AML-193 (cell line): ENCODE results near the gene TOP1.
A peak's percentile ranks its signal among the peaks of the same experiment; 100 is the strongest.
"Not testable (repeated sequence)": the region's sequence is repeated elsewhere in the genome, so short reads cannot be mapped to it uniquely, and the experiment has no call there.

Experiments used
- DNase-seq, 2 experiments: peaks; one replicate each; lab custom pipeline; 2025; lab: John Stamatoyannopoulos, UW

Gene TOP1

GRCh38 chr20:41094353-41095055 lies 65.9 kb downstream of the TOP1 start:
- no peak for DNase-seq

- DNase-seq, result peak; percentile 49 to 74
Observed at GRCh38 chr20:41095110-41095969, 66.7 kb downstream of the TOP1 start.

GRCh38 chr20:41098703-41099250 lies 70.2 kb downstream of the TOP1 start:
- peak; percentile 22 to 37 for DNase-seq

- no peak for DNase-seq
Observed at GRCh38 chr20:41100001-41100480, 71.4 kb downstream of the TOP1 start.

- DNase-seq, result no peak
Observed at GRCh38 chr20:41101660-41102059, 73.0 kb downstream of the TOP1 start.

- DNase-seq, result no peak
Observed at GRCh38 chr20:41108531-41108930, 79.9 kb downstream of the TOP1 start.

DNA sequence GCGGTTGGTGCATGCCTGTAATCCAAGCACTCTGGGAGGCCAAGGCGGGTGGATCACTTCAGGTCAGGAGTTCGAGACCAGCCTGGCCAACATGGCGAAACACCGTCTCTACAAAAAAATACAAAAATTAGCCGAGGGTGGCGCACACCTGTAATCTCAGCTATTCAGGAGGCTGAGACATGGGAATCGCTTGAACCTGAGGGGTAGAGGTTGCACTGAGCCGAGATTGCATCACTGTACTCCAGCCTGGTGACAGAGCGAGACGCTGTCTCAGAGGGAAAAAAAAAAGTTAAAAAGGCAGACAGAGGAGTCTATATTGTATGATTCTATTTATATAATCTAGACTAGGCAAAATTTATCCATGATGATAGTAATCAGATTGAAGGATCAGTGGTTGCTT lies 81.4 kb downstream of the TOP1 start:
- no peak for DNase-seq

DNA sequence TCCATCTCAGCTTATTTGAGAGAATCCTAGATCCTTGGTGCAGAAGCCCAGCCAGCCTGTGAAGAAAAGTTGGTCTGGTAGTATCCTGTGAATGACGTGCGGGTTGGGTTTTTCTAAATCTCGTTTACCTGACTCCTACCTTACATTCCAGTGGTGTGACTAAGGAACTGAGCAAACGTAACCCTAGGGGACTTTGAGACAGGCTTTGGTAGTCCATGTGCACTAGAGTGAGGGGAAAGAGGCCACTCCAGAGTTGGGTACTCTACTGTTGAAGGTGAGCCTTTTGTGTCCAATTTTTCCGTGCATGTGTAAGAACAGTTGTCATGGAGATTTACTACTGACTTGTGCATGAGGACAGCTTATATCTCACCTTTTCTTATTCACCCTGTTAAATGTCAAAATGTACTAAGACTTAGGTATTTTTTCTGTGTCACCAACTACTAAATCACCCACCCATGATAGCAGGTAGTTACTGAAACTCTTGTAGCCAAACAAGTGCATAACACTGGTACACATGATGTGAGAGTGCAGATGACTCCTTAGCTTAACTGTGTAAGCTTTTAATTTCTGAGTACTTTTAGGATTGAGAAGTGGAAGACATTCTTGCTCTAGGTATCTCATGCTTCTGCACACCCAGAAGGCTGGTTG lies 82.4 kb downstream of the TOP1 start:
- no peak for DNase-seq

DNA sequence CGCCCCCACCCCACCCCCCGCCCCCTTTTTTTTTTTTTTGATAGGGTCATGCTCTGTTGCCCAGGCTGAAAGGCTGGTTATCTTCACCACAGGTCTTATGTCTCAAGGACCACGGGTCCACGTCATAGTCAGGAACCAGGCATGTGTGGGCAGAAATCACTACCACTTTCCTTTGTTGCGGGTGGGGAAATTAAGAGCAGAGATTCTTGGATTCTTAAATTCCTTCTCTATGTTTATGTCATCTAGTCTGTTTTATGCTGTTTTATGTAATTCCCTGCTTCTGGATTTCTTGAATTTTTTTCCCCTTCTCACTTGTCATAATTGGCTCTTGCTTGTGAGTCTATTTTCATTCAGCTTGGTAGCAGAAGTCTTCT lies 82.9 kb downstream of the TOP1 start:
- no peak for DNase-seq

DNA sequence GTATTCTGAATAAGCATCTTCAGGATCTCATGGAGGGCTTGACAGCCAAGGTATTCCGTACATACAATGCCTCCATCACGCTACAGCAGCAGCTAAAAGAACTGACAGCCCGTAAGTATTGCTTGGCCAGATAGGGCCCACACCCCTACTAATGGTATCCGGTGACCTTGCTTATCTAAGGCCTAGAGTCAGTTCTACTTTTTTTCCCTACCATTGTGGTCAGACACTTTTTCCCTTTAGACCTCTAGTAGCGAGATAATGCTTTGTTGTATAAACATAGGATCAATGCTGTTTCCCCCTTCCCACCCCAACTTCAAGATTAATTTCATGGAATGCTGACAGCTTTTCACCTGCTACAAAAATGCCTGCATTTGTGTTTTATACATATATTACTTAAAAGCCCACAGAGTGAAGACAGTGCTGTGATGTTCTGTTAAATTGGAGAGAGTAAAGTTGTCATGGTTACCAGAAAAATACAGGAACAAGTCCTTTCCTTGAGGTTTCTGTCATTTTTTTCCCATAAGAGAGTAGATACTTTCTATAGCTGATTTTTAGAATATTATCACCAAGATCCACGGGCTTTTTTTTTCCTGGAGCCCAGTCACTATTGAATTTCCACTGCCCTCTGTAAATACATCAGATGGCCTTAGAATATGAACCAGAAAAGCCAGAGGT lies 87.8 kb downstream of the TOP1 start:
- no peak for DNase-seq

- not testable (repeated sequence) for DNase-seq
Observed at GRCh38 chr20:41118159-41118558, 89.5 kb downstream of the TOP1 start.

DNA sequence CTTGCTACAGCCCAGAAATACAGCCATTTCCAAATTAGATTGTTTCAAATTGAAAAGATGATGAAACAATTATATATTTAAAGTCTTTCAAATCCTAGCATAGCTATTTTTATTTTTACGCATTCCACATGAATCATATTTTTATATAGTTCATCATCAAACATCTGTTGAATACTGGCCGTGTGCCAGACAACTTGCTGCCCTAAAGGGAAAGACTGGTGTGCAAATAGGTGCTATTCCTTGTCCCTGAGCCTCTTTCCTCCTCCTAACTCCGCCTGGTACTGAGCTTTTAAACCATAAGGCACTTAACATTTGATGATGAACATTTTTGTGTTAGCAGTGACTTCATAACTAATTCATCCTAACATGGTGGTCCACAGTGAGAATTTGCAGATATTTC lies 90.0 kb downstream of the TOP1 start:
- no peak for DNase-seq

DNA sequence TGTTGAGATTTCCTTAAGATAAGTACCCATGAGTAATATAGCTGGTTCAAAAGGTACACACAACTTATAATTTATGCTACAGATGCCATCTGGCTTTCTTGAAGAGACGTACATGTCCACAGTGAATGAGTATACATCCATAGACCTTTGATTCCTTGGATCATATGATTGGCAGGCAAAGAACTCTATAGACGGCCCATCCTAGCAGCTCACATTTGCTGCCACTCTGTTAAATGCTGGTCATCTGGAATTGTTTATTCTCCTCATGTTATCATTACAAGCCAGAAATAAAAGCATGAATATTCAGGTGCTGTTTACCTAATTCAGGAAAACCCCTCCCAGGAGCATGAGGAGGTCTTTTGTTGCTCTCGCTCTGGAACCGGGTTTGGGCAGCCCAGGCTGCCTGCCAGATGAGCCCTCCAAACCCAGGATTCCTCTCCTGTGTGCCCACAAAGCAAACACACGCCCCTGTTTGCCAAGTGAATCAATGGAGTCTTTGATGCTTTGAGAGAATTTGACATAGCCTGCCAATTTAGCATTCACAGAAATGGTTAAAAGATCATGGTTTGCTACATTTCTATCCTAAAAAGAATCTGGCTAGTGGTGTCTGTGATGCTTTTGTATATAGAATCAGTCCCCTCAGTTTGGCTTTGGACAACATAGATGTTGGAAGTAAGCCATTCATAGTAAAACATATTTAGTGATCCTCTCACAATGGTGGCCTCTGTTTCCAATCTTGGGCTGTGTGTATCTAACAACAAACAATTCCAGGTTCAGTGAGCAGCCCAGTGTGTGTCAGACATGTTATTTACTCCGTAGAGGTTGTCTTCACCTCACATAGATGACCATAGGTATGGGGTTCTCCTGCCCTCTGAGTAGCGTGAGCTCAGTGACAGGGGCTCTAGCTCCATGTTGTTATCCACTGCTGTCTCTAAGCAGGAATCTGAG lies 91.3 kb downstream of the TOP1 start:
- no peak for DNase-seq

GRCh38 chr20:41121399-41121798 lies 92.8 kb downstream of the TOP1 start:
- DNase-seq, result no peak

DNA sequence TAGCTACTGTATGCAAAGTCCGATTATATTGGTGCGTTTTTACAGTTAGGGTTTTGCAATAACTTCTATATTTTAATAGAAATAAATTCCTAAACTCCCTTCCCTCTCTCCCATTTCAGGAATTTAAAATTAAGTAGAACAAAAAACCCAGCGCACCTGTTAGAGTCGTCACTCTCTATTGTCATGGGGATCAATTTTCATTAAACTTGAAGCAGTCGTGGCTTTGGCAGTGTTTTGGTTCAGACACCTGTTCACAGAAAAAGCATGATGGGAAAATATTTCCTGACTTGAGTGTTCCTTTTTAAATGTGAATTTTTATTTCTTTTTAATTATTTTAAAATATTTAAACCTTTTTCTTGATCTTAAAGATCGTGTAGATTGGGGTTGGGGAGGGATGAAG lies 95.0 kb downstream of the TOP1 start:
- no peak for DNase-seq

GRCh38 chr20:41124451-41125094 lies 96.0 kb downstream of the TOP1 start:
- DNase-seq, result no peak

GRCh38 chr20:41125530-41126457 lies 97.2 kb downstream of the TOP1 start:
- DNase-seq, result no peak

DNA sequence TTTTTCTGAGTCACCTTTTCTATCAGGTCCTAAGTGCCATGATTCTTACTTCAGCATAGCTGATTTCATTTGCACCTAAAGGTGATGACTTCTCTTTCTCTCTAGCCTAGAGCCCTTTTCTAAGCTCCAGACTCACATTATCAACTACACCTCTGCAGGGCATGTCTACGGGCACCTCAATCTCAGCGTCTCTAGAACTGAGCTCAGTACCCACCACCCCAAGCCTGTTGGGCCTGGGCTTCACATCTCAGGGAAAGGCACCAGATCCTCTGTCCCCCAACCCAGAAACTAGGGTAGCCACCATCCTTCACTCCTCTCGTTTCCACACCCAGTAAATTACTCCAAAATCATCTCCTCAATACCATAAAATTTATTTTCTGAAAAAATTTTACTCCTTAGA lies 98.1 kb downstream of the TOP1 start:
- DNase-seq, result no peak

- DNase-seq, result not testable (repeated sequence)
Observed at GRCh38 chr20:41128317-41128716, 99.7 kb downstream of the TOP1 start.
